T47D (cell line): ENCODE measurements around the gene TPSAB1.

Experiments used
- DNase-seq, 2 experiments: peaks; one replicate each; pipeline versions ENCODE4 v3.0.0 to v3.0.0-alpha.2; 2011 to 2012; ENCODE audit warnings: low read depth in 1 of 2, low spot score in 1 of 2
- JUND ChIP-seq: IDR thresholded peaks from 2 replicates; pipeline ENCODE4 v1.6.1; 2012; ENCODE audit warnings: low read depth
- in situ Hi-C: cut with HindIII; loops from 2 replicates; pipeline ENCODE4 v1.10.0; 2016; ENCODE audit warnings: low sequenced_read_pairs, low pct_unique_long_range_greater_than_20kb

Gene TPSAB1

GRCh38 chr16:1213231-1213630, 27.3 kb upstream of the TPSAB1 start:
- no peak for DNase-seq
- TF ChIP-seq JUND, result no peak
- in situ Hi-C loops, result no loop called here

DNA sequence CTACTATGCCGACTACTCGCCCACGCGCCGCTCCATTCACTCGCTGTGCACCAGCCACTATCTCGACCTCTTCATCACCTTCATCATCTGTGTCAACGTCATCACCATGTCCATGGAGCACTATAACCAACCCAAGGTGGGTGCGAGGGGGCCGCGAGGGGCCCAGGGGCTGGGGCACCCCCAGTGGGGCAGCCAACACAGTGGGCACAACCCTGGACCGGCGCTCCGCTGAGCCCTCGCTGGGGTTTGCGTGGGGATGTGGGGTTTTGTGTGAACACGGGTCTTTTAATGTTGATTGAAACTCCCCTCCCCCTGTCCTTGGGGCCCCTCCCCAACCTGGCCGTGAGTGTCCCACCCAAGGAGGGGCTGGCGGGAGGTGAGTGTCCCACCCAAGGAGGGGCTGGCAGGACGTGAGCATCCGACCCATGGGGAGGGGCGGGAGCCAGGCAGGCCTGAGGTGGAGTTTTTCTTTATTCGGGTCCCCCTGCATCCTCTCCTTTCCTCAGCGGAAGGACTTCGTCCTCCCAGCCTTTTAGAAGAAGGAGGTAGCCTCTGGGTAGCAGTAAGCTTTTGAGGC, 26.6 kb upstream of the TPSAB1 start:
- in situ Hi-C loops, result no loop called here
- DNase-seq, result no peak
- no peak for TF ChIP-seq JUND

- TF ChIP-seq JUND, result no peak
- in situ Hi-C loops, result no loop called here
- DNase-seq, result no peak
Observed at GRCh38 chr16:1214719-1215118, 25.8 kb upstream of the TPSAB1 start.

- TF ChIP-seq JUND, result no peak
- in situ Hi-C loops, result no loop called here
- DNase-seq, result no peak
Observed at GRCh38 chr16:1215574-1216295, 24.8 kb upstream of the TPSAB1 start.

GRCh38 chr16:1216296-1216619, 24.2 kb upstream of the TPSAB1 start:
- DNase-seq, result no peak
- no peak for TF ChIP-seq JUND
- in situ Hi-C loops, result no loop called here

- in situ Hi-C loops, result no loop called here
Observed at GRCh38 chr16:1216681-1217400, 23.7 kb upstream of the TPSAB1 start.

DNA sequence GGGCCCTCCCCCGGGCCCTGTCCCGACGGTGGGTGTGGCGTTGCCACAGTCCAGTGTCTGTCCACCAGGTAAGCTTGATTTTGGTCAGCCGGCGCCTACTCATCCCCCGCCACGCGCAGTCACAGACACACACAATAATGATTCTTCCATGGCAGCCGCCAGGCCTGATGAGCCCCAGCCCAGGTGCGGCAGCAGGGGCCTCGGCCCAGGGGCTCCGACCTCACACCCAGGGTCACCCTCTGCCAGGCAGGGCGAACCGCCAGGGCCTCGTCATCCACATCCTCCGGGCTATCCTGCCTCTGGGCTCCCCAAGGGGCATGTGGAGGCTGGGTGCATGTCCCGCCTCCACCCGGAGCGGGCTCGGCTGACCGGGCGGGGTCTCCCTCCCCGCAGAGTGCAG, 23.0 kb upstream of the TPSAB1 start:
- in situ Hi-C loops, result no loop called here
- TF ChIP-seq JUND, result no peak
- no peak for DNase-seq

More at GRCh38 chr16:1216681-1217400, 23.7 kb upstream of the TPSAB1 start:
- no peak for TF ChIP-seq JUND
- DNase-seq, result no peak

DNA sequence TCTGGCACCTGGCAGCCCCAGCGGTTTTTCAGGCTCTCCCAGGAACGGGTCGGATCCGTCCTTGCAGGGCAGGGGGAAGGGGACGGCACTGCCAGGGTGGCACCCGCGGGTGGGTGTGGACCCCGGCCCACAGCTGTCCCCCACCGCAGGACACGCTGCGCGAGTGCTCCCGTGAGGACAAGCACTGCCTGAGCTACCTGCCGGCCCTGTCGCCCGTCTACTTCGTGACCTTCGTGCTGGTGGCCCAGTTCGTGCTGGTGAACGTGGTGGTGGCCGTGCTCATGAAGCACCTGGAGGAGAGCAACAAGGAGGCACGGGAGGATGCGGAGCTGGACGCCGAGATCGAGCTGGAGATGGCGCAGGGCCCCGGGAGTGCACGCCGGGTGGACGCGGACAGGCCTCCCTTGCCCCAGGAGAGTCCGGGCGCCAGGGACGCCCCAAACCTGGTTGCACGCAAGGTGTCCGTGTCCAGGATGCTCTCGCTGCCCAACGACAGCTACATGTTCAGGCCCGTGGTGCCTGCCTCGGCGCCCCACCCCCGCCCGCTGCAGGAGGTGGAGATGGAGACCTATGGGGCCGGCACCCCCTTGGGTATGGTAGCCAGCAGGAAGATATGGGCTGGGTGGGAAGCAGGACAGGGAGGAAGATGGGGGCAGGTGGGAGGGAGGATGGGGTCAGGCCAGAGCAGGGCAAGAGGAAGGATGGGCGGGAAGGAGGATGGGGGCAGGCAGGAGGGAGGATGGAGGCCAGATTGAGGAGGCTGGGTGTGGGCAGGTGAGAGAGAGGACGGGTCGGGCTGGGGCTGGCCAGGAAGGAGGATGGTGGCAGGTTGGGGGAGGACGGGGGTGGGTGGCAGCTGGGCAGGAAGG, 22.2 kb upstream of the TPSAB1 start:
- no peak for TF ChIP-seq JUND
- in situ Hi-C loops, result no loop called here
- no peak for DNase-seq

- in situ Hi-C loops, result no loop called here
- TF ChIP-seq JUND, result no peak
- no peak for DNase-seq
Observed at GRCh38 chr16:1218930-1219611, 21.4 kb upstream of the TPSAB1 start.

DNA sequence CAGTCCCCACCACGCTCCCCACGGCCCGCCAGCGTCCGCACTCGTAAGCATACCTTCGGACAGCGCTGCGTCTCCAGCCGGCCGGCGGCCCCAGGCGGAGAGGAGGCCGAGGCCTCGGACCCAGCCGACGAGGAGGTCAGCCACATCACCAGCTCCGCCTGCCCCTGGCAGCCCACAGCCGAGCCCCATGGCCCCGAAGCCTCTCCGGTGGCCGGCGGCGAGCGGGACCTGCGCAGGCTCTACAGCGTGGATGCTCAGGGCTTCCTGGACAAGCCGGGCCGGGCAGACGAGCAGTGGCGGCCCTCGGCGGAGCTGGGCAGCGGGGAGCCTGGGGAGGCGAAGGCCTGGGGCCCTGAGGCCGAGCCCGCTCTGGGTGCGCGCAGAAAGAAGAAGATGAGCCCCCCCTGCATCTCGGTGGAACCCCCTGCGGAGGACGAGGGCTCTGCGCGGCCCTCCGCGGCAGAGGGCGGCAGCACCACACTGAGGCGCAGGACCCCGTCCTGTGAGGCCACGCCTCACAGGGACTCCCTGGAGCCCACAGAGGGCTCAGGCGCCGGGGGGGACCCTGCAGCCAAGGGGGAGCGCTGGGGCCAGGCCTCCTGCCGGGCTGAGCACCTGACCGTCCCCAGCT, 20.3 kb upstream of the TPSAB1 start:
- no peak for TF ChIP-seq JUND

DNA sequence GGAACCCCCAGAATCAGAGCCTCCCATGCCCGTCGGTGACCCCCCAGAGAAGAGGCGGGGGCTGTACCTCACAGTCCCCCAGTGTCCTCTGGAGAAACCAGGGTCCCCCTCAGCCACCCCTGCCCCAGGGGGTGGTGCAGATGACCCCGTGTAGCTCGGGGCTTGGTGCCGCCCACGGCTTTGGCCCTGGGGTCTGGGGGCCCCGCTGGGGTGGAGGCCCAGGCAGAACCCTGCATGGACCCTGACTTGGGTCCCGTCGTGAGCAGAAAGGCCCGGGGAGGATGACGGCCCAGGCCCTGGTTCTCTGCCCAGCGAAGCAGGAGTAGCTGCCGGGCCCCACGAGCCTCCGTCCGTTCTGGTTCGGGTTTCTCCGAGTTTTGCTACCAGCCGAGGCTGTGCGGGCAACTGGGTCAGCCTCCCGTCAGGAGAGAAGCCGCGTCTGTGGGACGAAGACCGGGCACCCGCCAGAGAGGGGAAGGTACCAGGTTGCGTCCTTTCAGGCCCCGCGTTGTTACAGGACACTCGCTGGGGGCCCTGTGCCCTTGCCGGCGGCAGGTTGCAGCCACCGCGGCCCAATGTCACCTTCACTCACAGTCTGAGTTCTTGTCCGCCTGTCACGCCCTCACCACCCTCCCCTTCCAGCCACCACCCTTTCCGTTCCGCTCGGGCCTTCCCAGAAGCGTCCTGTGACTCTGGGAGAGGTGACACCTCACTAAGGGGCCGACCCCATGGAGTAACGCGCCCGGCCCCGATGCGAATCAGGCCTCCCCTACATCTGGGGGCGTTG, 19.5 kb upstream of the TPSAB1 start:
- no peak for DNase-seq
- TF ChIP-seq JUND, result no peak
- in situ Hi-C loops, result no loop called here

More for the DNA sequence above, 20.3 kb upstream of the TPSAB1 start:
- in situ Hi-C loops, result no loop called here
- DNase-seq, result no peak
